HG03457 (cell line): Measurements from ENCODE around the gene DUSP8.
"Not testable (repeated sequence)": the region's sequence is repeated elsewhere in the genome, so short reads cannot be mapped to it uniquely, and the experiment has no call there.

Source experiments
- ATAC-seq: cut with Tn5 transposase; IDR thresholded peaks from one replicate; pipeline ENCODE4 v1.9.1; 2021; ENCODE audit warnings: moderate number of reproducible peaks; ENCODE audit not compliant: unreplicated experiment

DUSP8 gene

GRCh38 chr11:1516273-1517067 is 55.6 kb downstream of the DUSP8 start:
- ATAC-seq, result no peak

- no peak for ATAC-seq
Measured at GRCh38 chr11:1515082-1516060, 56.7 kb downstream of the DUSP8 start.

GRCh38 chr11:1514336-1515061 is 57.6 kb downstream of the DUSP8 start:
- no peak for ATAC-seq

GRCh38 chr11:1513326-1514296 is 58.5 kb downstream of the DUSP8 start:
- ATAC-seq, result no peak

- not testable (repeated sequence) for ATAC-seq
Measured at GRCh38 chr11:1512531-1513258, 59.4 kb downstream of the DUSP8 start.

GRCh38 chr11:1511937-1512496 is 60.1 kb downstream of the DUSP8 start:
- no peak for ATAC-seq

- ATAC-seq, result no peak
Measured at GRCh38 chr11:1510928-1511327, 61.1 kb downstream of the DUSP8 start.

- ATAC-seq, result not testable (repeated sequence)
Measured at GRCh38 chr11:1510351-1510750, 61.7 kb downstream of the DUSP8 start.

GRCh38 chr11:1509626-1510255 is 62.3 kb downstream of the DUSP8 start:
- ATAC-seq, result no peak

- ATAC-seq, result no peak
Measured at GRCh38 chr11:1508986-1509385, 63.1 kb downstream of the DUSP8 start.

GRCh38 chr11:1508491-1508891 is 63.6 kb downstream of the DUSP8 start:
- ATAC-seq, result no peak

- no peak for ATAC-seq
Measured at GRCh38 chr11:1507381-1508140, 64.5 kb downstream of the DUSP8 start.

GRCh38 chr11:1506981-1507380 is 65.1 kb downstream of the DUSP8 start:
- no peak for ATAC-seq

- ATAC-seq, result no peak
Measured at GRCh38 chr11:1505480-1505879, 66.6 kb downstream of the DUSP8 start.

- ATAC-seq, result no peak
Measured at GRCh38 chr11:1504581-1505290, 67.3 kb downstream of the DUSP8 start.

- ATAC-seq, result no peak
Measured at GRCh38 chr11:1504138-1504537, 67.9 kb downstream of the DUSP8 start.
